Measurements from ENCODE around the gene MRAP.
A peak's percentile ranks its signal among the peaks of the same experiment; 100 is the strongest.
"Not testable (repeated sequence)": the region's sequence is repeated elsewhere in the genome, so short reads cannot be mapped to it uniquely, and the experiment has no call there.

MRAP gene

DNA sequence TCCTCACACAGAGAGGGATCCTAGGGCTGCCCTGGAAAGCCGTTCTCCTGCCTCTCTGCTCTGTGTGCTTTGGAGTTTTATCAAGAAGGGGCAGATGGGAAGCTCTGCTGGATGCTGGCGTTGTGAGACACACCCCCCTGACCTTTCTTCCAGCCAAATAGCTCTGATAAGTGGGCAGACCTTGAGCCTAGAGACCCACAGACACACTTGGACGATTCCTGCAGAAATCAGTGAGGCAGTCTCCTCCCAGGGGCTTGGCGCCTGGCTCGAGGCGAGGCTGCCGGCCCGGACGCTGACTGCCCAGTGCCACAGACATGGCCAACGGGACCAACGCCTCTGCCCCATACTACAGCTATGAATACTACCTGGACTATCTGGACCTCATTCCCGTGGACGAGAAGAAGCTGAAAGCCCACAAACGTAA lies at the start of gene MRAP:
Gene MRAP, plus strand, starts transcription at position 198 of the 424 bp plus-strand sequence. Its CDS starts 117 bp downstream, at position 315.
- DNase-seq, result no peak

DNA sequence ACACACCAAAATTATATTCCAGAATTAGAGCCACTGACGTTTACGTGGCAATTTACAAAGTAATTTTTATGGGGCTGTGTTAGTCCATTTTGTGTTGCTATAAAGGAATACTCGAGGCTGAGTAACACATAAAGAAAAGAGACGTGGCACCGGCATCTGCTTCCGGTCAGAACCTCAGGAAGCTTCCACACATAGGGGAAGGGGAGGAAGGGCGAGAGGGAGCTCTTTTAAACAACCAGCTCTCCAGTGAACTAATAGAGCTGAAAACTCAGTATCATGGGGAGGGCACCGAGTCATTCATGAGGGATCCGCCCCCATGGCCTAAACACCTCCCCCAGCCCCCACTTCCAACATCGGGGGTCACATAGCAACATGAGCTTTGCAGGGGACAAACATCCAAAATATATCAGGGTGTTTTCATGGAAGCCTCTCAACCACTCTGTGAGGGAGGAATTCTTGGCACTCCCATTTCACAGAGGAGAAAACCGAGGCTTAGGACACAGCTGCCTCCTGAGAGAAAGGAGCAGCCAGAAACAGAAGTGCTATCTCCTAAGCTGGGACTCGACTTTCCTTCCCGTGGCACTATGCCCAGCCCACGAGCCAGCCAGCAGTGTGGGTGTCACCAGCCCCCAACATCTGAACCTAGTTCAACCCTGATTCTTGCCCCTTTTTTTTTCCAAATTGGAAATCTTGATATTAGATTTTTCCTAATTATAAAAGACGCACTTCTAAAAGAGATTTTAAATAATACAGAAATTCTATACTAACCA lies 49.0 kb upstream of the MRAP start:
- DNase-seq, result no peak

DNA sequence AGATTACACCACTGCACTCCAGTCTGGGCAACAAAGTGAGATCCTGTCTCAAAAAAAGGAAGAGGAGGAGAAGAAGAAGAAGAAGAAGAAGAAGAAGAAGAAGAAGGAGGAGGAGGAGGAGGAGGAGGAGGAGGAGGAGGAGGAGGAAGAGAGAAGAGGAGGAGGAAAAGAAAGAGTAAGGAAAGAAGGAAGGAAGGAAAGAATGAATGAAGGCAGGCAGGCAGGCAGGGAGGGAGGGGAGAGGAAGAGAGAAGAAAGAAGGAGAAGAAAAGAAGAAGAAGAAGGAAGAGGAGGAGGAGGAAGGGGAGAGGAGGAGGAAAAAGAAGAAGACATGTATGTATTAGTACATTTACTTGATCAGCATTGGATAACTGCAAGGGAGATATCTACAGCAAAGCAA lies 46.5 kb upstream of the MRAP start:
- no peak for DNase-seq

DNA sequence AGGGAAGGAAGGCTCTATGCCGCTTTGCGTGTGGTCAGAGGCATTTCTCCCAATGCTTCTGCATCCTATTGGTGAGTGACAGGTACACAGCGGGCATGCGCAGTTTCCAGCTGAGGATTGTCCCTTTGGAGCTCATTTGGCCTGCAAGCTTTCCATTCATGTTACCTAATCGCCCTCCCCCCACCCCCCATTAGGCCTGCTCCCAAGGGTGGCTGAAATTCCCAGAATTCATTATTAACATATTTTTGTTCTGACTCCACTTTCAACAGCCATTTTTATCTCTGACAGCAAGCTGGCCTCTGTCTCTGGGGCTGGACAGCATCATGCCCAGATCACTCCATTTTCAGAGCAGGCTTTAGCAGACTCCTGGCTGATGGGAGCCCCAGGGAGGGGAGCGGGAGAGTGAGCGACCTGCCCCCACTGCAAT lies 45.4 kb upstream of the MRAP start:
- DNase-seq, result no peak

DNA sequence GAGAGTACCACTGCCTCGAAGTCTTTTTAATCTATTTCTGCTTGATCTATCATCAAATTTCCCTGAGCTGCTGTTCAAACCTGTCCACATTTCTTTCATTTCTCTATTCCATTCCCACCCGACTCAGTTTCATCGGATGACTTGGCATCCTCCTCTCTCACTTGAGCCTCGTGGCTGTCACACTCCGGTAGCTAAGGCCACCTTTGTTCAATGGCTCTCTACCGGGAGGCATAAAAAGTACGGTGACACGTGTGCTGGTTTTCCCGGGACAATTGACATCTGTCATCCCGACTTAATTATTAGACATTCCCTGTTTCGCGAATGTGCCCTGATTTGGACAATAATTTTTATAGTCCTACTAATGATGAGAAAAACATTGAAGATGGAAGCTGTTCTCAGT lies 42.4 kb upstream of the MRAP start:
- no peak for DNase-seq

DNA sequence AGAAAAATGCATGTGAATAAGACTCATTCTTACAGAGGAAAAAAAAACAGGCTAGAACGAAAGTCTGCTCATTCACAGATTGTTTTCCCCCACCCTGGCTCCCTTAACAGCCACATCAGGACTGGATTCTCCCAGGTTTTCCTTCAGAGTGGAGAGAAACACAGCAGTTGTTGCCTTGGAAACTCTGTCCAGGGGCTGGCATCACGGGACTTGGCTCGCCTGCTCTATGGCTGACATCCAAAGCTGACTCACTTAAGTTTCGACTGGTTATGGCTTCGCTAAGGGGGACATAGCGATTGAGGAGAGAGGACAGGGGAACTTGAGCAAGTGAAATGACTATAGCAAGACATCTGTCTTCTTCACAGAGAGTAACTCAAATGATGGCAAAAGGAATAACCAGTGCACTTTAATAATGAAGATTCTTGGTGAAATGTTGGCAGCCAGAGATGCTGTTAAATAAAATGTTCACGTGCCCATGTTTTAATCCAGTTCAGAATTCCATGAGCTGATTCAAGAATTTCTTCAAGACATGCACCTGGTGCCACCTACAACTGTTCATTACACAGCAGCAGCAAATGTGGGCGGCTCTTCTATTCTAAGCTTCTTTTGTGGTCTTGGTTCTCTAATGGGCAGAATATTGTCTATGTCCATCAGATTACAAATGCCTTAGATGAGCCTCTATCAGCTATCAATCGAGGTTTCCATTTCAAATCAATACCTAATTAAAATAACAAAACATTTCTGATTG lies 41.6 kb upstream of the MRAP start:
- DNase-seq, result peak; percentile 1

DNA sequence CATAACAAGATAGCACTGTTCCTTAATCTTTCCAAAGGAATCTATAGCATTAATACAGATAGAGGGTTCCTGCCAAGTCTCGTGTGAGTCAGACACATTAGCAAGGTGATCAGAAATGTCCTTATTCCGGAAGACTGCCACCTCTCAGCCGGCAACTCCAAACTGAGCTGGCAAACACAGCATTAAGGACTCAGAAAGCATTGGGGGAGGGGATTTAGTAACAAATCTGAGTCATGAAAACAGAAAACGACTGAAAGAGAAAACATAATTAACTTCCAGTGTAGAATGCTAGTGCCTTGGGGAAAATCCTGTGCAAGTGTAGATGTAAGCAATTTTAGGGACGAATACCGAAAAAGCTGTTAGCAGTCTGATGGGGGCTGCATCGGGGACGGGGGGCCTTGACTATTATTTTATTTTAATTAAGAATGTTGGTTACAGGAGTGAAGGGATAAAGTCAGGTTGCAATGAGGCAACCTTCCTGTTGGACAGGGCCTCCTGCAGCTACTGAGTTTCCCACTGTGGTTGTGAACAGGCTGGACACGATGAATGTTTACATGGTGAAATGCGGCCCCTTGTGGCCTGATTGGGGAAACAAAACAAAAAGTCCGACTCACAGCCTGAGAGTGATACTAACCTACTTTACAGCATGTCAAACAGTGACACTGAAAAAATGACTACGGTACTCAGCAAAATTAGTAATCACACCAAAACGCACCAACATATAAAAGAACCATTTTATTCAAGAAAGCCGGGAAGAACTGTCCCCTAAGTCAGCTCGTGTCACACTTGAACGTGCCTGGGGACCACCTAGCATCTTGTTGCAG lies 40.5 kb upstream of the MRAP start:
- DNase-seq, result peak; percentile 51

DNA sequence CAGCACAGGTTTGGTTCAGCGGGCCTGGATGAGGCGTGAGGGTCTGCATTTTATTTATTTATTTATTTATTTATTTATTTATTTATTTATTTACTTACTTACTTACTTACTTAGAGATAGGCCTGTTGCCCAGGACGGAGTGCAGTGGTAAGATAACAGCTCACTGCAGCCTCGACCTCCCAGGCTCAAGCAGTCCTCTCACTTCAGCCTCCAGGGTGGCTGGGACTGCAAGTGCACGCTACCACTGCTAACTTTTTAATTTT lies 39.9 kb upstream of the MRAP start:
- not testable (repeated sequence) for DNase-seq

DNA sequence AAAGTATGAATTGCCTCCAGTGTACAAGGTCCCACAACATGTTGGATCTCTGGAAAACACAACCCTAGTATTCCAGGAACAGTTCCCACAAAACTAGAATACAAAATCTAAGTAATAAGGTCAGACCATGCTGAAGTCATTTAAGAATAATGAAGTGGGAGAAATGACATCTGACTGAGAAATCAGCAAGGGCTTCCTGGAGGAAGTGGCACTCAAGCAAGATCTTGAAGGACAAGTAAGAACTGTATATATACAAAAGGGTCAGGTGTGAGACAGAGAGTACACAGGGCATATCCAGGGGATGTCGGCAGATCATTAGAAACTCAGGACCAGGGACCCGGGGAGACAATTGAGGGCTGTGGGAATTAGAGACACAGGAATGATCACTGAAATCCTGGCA lies 38.5 kb upstream of the MRAP start:
- no peak for DNase-seq

DNA sequence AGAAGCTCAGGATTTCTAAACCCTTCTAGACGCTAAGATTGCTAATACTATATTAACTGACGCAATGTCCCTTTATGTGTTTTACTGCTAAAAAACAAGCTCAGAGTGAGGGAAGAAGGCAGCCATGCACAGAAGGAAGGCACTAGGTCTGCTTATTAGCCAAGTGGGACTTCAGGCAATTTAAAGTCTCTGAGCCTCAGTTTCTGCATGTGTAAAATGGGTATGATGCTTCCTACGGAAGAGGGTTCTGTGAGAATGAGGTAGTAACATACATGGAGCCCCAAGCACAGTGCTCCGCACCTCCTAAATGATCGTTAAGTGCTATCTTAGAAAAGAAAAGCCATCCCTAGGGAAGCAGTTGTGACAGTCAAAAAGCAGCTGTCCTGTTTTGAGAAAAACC lies 36.7 kb upstream of the MRAP start:
- no peak for DNase-seq

DNA sequence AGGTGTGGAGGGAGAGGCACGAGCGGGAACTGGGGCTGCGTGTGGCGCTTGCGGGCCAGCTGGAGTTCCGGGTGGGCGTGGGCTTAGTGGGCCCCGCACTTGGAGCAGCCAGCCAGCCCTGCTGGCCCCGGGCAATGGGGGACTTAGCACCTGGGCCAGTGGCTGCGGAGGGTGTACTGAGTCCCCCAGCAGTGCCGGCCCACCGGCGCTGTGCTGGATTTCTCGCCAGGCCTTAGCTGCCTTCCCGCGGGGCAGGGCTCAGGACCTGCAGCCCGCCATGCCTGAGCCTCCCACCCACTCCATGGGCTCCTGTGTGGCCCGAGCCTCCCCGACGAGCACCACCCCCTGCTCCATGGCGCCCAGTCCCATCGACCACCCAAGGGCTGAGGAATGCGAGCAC lies 33.3 kb upstream of the MRAP start:
- not testable (repeated sequence) for DNase-seq

DNA sequence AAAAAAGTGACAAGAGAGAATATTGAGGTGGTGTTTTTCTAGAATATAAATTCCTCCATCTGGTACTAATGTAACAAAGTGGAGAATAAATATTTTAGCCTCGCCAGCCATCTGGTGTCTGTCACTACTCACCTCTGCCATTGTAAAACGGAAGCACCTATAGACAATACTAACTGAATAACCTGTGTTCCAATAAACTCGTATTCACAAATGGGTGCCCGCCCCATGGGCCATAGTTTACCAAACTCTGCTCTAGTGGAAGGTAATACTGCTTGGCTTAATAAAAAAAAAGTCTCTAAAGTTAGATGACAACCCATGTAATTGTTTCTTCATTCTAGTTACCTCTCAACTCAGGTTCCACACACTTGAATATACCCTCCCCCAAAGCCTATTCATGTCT lies 27.9 kb upstream of the MRAP start:
- no peak for DNase-seq

DNA sequence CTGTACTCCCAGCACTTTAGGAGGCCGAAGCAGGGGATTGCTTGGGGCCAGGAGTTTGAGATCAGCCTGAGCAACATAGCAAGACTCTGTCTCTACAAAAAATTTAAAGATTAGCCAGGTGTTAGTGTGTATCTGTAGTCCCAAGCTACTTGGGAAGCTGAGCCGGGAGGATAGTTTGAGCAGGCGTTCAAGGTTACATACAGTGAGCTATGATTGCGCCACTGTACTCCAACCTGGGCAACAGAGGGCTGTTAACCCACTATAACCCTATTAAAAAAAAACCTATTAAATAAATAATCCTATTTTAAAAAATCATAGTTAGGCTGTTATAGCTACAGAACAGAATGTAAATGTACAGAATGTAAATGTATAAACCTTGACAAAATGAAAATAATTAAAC lies 22.0 kb upstream of the MRAP start:
- no peak for DNase-seq

DNA sequence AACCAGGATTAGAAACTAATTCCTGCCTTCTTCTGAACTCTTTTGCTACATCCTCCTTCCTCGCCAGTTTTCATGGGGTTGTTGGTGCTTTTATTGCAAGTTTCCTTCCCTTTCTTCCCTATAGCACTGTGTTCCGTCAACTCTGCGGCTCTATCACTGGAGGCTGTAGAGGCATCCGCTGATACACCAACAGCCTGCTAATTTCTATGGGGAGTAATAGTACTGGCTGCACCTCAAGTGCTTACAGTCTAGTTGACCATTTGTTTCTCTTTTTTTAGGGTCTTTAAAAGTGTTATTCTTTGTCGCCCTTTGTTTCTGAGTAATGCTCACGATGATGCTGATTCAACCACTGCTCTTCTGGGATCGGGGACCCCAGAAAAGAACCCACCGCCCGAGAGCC lies 20.6 kb upstream of the MRAP start:
- no peak for DNase-seq

DNA sequence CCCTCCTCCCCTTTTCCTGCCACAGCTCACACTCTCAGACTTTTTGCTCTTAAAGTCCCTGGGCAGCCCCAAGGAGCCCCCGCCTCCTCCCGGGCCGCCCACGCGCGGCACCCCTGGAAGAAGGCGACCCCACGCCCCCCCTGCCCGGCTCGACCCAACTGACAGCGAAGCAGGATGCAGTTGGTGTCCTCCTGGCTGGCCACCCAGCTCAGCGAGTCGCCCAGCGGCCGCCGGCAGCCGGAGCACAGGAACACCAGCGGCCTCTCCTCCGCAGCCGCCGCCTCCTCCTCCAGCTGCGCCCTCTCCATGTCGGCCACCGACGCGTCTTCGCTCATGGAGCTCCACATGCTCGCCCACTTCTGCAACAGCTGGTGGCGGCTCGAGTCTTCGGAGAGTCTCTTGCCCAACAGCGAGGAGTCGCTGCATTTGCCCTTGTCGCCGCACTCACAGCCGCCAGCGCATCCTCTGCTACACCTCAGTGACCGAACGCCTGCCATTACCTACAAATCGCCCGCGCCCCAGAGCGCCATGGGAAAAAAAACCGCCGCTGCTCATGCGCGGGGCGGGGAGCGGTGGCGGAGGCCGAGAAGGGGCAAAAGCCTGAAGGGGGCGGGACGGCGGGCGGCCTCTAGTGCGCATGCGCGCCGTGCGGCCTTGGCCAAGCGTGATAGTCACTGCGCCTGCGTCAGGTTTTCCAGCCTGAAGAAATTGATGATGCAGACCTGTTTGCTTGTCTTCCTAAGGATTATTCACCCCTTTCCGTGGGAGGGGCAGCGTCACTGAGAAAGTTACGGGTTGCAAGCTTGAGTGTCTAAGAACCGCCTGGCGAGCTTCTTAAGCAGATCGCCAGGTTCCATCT lies 19.9 kb upstream of the MRAP start, which contains the start of gene MIS18A:
Gene MIS18A, minus strand, starts transcription at position 532 of the 859 bp plus-strand sequence. Its CDS starts 35 bp downstream, at position 497.
- peak; percentile 75 for DNase-seq

DNA sequence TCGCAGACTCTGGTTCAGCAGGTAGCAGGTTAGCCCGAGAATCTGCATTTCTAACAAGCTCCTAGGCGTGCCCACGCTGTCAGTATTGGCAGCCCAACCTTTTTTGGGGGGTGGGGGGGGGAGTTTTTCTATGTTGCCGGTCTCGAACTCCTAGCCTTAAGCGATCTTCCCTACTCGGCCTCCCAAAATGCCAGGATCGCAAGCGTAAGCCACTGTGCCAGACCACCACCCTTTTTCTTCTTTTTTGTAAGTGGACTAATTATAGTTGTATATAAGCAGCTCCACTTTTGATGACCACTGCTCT lies 19.3 kb upstream of the MRAP start:
- no peak for DNase-seq

DNA sequence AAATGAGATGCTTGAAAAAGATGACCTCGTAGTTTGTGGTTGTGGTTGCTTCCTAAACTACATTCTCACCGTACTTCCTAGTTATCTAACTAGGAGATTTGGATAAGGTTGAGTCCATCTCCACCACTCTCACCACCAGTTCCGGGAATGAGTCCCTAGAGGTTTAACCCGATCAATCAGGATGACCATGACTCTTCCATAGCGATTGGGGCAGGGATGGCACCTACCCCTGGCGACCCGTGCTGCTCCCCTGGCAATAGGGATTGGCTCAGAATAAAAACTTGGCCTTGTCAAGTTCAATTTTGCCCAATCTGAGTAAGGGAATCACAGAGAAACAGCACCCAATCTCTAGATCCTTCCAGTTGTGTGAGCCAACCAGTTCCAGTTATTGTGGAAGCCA lies 17.1 kb upstream of the MRAP start:
- DNase-seq, result no peak

DNA sequence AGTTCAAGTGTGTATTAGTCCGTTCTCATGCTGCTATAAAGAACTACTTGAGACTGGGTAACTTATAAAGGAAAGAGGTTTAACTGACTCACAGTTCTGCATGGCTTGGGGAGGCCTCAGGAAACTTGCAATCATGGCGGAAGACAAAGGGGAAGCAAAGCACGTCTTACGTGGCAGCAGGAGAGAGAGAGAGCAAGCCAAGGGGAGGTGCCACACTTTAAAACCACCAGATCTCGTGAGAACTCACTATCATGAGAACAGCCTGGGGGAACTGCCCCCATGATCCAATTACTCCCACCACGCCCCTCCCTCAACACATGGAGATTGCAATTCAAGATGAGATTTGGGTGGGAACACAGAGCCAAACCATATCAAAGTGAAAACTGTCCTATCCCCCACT lies 15.7 kb upstream of the MRAP start:
- DNase-seq, result no peak

DNA sequence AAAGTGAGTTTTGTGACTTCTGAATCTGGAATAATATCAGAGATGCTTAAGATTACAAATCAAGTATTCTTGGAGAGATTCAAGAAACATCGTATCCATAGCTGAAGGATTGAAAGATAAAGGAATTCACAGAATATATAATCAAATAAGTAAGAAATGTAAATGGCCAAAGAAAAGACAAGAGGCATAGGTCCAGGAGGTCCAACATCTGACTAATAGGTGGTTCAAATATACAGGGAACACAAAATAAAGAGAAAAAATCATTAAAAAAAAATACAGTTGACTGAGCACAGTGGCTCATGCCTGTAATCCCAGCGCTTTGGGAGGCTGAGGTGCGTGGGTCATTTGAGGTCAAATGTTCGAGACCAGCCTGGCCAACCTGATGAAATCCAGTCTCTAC lies 13.2 kb upstream of the MRAP start:
- no peak for DNase-seq

DNA sequence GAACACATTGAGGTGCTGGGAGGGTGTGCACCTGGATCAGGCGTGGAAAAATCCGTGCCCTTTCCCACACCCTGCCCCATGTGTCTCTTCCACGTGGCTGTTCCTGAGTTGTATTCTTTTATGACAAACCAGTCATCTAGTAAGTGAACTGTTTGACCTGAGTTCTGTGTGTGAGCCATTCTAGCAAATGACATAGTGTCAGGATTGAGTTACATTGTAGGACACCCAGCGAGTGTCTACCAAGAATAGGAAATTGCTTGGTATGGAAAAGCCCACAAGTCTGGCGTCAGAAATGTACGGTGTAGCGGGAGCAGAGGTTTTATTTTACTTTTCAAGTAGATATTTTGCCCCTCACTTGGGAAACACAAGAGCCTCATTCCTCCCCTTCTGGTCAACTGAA lies 1.2 kb upstream of the MRAP start:
- DNase-seq, result no peak

DNA sequence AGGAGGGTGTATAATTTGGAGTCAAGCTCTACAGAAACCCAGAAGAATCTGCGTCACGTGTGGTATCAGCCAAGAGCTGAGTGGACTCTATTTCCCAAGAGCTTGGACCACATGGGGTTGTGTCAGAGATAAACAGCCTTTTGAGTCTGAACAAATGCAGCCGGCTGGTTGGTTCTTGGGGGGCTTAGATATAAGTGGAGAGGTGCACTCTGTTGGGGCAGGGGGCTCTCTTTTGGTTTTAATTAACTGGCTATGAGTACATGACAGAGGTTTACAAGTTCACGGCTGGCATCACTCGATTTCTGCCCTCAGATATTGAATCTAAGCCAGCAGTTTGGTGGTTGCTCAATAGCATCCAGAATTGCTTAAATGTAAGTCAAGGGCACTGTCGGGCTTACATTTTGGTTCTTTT lies 501 bp upstream of the MRAP start:
- no peak for DNase-seq

DNA sequence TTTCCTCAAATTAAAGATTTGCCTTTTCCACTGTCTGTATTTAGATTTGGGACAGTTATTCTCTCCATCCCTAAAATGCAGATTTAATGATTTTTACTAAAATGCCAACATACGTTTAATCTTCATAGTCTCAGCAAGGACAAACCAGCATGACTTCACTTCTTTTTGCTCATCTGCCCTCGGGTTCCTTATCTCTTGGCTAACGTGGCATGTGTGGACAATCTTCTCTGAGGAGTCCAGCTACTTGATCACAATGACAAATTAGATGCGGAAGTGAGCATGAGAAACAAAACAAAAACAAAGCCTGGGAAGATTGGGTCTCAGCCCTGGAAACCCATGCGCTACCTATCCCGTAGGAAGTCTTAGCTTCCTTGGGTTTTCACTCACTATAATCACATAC lies 1.0 kb downstream of the MRAP start:
- no peak for DNase-seq

DNA sequence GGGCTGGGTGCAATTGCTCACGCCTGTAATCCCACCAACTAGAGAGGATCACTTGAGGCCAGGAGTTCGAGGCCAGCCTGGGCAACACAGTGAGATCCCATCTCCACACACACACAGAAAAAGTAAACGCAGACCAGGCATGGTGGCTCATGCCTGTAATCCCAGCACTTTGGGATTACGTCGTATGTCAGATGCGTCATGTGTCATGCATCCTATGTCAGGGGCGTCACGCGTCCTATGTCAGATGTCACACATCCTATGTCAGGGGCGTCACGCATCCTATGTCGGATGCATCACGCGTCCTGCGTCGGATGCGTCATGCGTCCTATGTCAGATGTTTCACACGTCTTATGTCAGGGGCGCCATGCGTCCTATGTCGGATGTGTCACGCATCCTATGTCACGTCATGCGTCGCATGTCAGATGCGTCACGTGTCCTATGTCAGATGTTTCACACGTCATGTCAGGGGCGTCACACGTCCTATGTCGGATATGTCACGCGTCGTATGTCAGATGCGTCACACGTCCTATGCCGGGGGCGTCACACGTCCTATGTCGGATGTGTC lies 1.5 kb downstream of the MRAP start:
- DNase-seq, result no peak

All from SHP77 treated with DMSO at 0.1 percent for 48 hours (cell line).